Natural killer cell treated with Interleukin-12 subunit alpha and Interleukin-12 subunit beta and Interleukin-15 and Interleukin-18, amount 100 ng/mL, for 72 hours (primary cell): ENCODE measurements around the gene EMSY. TPM values are rescaled to one million over a fixed set of nuclear protein-coding genes. Genes with fewer than 3 reads are reported as not detected.
"Not testable (repeated sequence)": the region's sequence is repeated elsewhere in the genome, so short reads cannot be mapped to it uniquely, and the experiment has no call there.

Source experiments
- ATAC-seq, 2 donors: fragments of 150-1000 bp; cut with Tn5 transposase in 1 of 2; sonication (Bioruptor Pico), chemical (Tn5 transposase) in 1 of 2; 2 replicates each; pipeline ENCODE4 v1.10.0; 2021
- DNase-seq: peaks from one replicate; pipeline ENCODE4 v3.0.0; 2022; ENCODE audit warnings: low spot score
- H3K27ac Mint-ChIP-seq, 2 donors: 1 replicate in 1 of 2; 2 replicates in 1 of 2; pipeline ENCODE4 v1.8.0; 2022; ENCODE audit warnings: mixed read lengths in 2 of 2, mild to moderate bottlenecking in 1 of 2, moderate library complexity in 1 of 2
- H3K27me3 Mint-ChIP-seq, 2 donors: 1 replicate in 1 of 2; 2 replicates in 1 of 2; pipeline ENCODE4 v1.8.0; 2022; ENCODE audit warnings: mixed read lengths in 2 of 2
- H3K36me3 Mint-ChIP-seq: one replicate; pipeline ENCODE4 v1.8.0; 2022; ENCODE audit warnings: mixed read lengths
- H3K4me1 Mint-ChIP-seq, 2 donors: 1 replicate in 1 of 2; 2 replicates in 1 of 2; pipeline ENCODE4 v1.8.0; 2022; ENCODE audit warnings: low read depth in 2 of 2, mixed read lengths in 2 of 2, mild to moderate bottlenecking in 1 of 2
- H3K4me3 Mint-ChIP-seq: one replicate; pipeline ENCODE4 v1.8.0; 2022; ENCODE audit warnings: mixed read lengths
- H3K9me3 Mint-ChIP-seq: 2 replicates; pipeline ENCODE4 v1.8.0; 2022; ENCODE audit warnings: mixed read lengths
- total RNA-seq, 2 donors: library from RNA; stranded (reverse); gene quantifications; one replicate each; pipeline ENCODE4 v1.2.3, GENCODE V29; 2022

EMSY gene
- total RNA-seq, 2 donors from 2014 or later: 31.1 to 45.7 TPM

DNA sequence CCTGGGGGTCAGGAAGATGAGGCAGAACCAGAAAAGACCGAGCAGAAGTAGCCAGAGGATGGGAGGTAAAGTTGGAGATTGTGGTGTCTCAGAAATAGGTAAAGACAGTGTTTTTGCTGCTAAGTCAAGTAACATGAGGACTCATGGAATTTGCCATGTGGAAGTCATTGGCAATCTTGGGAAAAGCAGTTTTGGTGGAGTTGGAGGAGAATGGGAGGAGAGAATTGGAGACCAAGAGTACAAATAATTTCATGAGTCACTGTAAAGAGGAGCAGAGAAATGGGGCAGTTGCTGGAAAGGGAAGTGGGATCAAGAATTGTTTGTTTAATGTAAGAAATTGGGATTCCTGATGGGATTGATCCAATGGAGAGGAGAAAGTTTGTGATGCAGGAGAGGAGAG, 114.1 kb downstream of the EMSY start:
- DNase-seq (no peak), ATAC-seq (no peak)
- no peaks in the 10 kb centered on the region for H3K36me3 Mint-ChIP-seq
- H3K4me3 Mint-ChIP-seq: no peak overlapping the region
- H3K4me1 Mint-ChIP-seq: peaks cover 0 to 4% of the 10 kb centered on the region in 2 donors
- H3K27me3 Mint-ChIP-seq: peaks cover 13 to 16% of the 10 kb centered on the region in 2 donors
- H3K27ac Mint-ChIP-seq: no peak overlapping the region
- no peaks in the 10 kb centered on the region for H3K9me3 Mint-ChIP-seq

DNA sequence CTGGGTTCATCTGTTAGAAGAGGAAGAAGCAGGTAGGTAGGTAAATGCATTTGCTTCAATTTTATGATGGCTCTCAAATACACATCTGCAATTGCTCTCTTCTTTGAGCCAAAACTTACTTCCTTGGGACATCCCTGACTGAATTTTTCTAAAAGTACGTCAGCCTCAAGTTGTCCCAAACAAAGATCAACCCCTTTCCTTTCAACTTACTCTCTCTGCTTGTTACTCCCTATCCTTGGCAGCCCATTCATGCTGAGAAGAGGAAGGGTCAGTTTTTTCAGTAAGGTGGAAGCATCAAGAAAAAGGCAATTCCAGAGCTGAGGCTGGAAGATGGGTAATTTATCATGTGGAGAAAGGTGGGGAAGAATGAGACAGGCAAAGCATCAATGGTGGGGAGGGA, 114.5 kb downstream of the EMSY start:
- Mint-ChIP-seq H3K27ac (no peak overlapping the region), H3K36me3 (no peaks in the 10 kb centered on the region), H3K4me3 (no peak overlapping the region), H3K9me3 (no peaks in the 10 kb centered on the region), H3K27me3 (peaks cover 15 to 17% of the 10 kb centered on the region in 2 donors), H3K4me1 (peaks cover 0 to 4% of the 10 kb centered on the region in 2 donors)
- DNase-seq (no peak), ATAC-seq (no peak)

DNA sequence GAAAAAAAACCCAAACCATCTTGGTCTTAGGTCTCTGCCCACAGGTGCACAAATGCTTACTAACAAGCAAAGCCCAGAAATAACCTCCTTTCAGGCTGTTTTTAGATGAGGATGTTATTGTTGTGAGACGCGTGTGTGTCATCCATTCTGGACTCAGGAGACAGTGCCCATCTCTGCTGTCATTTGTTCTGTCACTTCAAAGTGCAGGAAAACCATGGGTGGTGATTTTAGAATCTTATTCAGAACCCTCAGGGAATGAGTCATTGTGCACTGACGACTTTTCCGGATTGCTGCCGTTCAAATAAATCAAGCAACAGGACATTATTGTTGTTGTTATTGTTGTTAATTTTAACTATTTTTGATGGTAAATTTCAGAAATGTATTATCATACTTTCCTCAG, 115.4 kb downstream of the EMSY start:
- DNase-seq (no peak), ATAC-seq (peak in 1 of 2 donors; percentile 38)
- Mint-ChIP-seq H3K4me1 (peaks cover 0 to 4% of the 10 kb centered on the region in 2 donors), H3K27me3 (peaks cover 19 to 22% of the 10 kb centered on the region in 2 donors), H3K4me3 (no peak overlapping the region), H3K27ac (no peak overlapping the region), H3K9me3 (no peaks in the 10 kb centered on the region), H3K36me3 (no peaks in the 10 kb centered on the region)

DNA sequence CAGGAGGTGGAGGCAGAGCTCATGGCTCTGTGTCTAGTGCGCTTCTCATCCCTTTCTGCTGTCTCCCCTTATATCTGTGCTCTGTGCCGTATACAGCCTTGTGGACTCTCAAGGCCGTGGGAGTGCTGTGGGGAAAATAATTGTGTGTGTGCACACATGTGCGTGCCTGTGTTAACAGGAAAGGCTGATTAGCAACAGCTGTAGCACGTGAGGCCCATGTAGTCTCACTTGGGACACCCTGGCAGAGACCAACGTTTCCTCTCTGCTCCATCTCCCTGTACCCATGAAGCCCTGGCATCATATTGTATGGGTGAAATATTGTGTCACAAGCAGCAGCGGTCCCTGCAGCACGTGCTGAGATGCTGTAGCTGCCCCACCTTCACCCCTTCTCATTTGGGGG, 116.4 kb downstream of the EMSY start:
- no peak overlapping the region for H3K27ac Mint-ChIP-seq
- DNase-seq (no peak), ATAC-seq (no peak)
- H3K4me1 Mint-ChIP-seq: peaks cover 0 to 4% of the 10 kb centered on the region in 2 donors
- no peak overlapping the region for H3K4me3 Mint-ChIP-seq
- H3K9me3 Mint-ChIP-seq: no peaks in the 10 kb centered on the region
- H3K36me3 Mint-ChIP-seq: no peaks in the 10 kb centered on the region
- peaks cover 19 to 22% of the 10 kb centered on the region in 2 donors for H3K27me3 Mint-ChIP-seq

DNA sequence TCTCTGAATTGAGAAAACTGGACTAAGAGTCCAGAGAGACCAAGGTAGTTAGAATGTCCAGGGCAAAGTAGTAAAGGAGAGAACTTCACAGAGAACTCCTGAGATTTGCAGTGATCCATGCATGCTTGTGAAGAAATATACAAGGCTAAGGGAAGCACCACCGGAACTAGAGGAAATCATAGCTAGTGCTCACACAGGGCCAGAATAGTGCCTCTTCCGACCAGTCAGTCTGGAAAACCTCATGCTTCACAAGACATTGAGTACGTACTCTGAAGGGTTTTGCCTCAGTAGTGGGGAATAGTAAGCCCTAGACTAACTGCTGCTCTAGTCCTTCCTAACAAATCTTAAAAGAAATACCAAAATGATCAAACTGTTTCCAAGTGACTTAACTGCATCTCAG, 117.7 kb downstream of the EMSY start:
- H3K27ac Mint-ChIP-seq: no peak overlapping the region
- H3K4me1 Mint-ChIP-seq: peaks cover 0 to 4% of the 10 kb centered on the region in 2 donors
- peaks cover 19 to 22% of the 10 kb centered on the region in 2 donors for H3K27me3 Mint-ChIP-seq
- H3K4me3 Mint-ChIP-seq: no peak overlapping the region
- no peaks in the 10 kb centered on the region for H3K9me3 Mint-ChIP-seq
- DNase-seq (no peak), ATAC-seq (no peak)
- H3K36me3 Mint-ChIP-seq: no peaks in the 10 kb centered on the region

DNA sequence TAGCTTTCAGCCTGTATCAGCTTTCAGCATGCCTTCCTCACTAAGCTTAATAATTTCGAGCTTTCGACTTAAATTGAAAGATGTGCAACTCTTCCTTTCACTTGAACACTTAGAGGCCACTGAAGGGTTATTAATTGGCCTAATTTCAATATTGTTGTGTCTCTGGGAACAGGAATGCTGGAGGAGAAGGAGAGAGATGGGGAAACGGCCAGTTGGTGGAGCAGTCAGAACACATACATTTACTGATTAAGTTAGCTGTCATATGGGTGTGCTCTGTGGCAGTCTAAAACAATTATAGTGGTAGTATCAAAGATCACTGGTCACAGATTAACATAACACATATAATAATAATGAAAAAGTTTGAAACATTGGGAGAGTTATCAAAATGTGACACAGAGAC, 119.5 kb downstream of the EMSY start:
- no peaks in the 10 kb centered on the region for H3K36me3 Mint-ChIP-seq
- DNase-seq (no peak), ATAC-seq (no peak)
- peaks cover 0 to 4% of the 10 kb centered on the region in 2 donors for H3K4me1 Mint-ChIP-seq
- no peak overlapping the region for H3K27ac Mint-ChIP-seq
- H3K4me3 Mint-ChIP-seq: no peak overlapping the region
- H3K9me3 Mint-ChIP-seq: no peaks in the 10 kb centered on the region
- H3K27me3 Mint-ChIP-seq: peaks cover 19 to 27% of the 10 kb centered on the region in 2 donors

DNA sequence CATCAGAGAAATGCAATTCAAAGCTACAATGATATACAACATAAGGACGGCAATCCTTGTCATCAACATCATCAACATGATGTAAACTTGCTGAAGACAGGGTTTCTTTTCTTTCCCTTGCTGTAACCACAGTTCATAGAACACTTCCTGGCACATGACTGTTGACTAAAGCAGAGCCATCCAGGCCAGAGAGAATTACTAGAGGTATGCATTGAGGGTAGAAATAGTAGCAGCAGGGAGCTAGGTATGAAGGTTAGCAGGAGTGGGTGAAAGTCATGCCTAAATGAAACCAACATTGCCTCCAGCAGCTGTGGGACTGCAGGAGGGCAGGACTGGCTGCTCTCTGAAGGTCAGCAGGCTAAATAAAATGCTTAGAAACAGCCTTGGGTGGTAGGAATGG, 122.0 kb downstream of the EMSY start:
- DNase-seq (no peak), ATAC-seq (no peak)
- Mint-ChIP-seq H3K9me3 (no peaks in the 10 kb centered on the region), H3K27ac (no peak overlapping the region), H3K4me3 (no peak overlapping the region), H3K36me3 (no peaks in the 10 kb centered on the region), H3K27me3 (peaks cover 21 to 36% of the 10 kb centered on the region in 2 donors), H3K4me1 (peaks cover 0 to 4% of the 10 kb centered on the region in 2 donors)

DNA sequence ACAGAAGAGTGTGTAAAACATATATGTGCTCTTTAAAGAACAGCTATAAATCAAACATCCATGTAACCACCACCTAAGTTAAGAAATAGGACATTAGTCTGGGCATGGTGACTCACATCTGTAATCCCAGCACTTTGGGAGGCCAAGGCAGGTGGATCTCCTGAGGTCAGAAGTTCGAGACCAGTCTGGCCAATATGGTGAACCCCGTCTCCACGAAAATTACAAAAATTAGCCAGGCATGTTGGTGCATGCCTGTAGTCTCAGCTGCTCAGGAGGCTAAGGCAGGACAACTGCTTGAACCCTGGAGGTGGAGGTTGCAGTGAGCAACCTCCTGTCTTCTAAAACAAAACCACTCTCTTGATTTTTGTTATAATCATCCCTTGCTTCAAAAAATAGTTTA, 122.4 kb downstream of the EMSY start:
- Mint-ChIP-seq H3K27ac (no peak overlapping the region), H3K27me3 (peaks cover 17 to 32% of the 10 kb centered on the region in 2 donors), H3K4me1 (peaks cover 0 to under 1% of the 10 kb centered on the region in 2 donors), H3K4me3 (no peak overlapping the region), H3K36me3 (no peaks in the 10 kb centered on the region), H3K9me3 (no peaks in the 10 kb centered on the region)
- no peak for ATAC-seq
- DNase-seq: no peak

DNA sequence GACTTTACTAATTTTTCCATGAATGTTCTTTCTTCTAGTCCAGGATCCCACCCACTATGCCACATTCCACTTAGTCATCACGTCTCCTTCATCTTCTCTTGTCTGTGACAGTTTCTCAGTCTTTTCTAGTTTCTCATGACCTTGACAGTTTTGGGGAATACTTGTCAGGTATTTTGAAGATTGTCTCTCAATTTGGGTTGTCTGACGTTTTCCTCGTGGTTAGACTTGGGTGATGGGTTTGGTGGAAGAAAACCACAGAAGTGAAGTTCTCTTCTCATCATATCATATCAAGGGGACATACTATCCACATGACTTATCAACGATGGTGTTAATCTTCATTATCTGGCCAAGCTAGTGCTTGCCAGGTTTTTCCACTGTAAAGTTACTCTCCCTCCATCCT, 123.3 kb downstream of the EMSY start:
- ATAC-seq (no peak), DNase-seq (no peak)
- Mint-ChIP-seq H3K9me3 (no peaks in the 10 kb centered on the region), H3K4me3 (no peak overlapping the region), H3K4me1 (no peaks in the 10 kb centered on the region), H3K27me3 (peaks cover 19 to 34% of the 10 kb centered on the region in 2 donors), H3K36me3 (no peaks in the 10 kb centered on the region), H3K27ac (no peak overlapping the region)

DNA sequence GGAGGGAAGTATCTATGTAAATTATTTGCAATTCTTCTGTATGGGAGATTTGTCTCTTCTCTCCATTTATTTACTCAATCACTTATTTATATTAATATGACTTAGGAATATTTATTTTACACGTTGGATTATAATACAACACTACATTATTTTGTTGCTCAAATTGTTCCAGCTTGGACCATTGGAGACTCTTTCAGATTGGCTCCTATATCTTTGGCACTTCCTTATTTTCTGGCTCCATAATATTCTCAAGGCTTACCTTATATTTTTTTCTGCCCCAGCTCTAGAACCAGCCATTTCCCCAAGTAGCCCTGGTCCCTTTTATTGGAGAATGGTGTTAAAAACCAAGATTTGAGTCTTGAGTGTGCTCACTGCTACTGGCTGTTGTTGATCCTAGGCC, 123.8 kb downstream of the EMSY start:
- no peaks in the 10 kb centered on the region for H3K36me3 Mint-ChIP-seq
- no peaks in the 10 kb centered on the region for H3K9me3 Mint-ChIP-seq
- H3K4me3 Mint-ChIP-seq: no peak overlapping the region
- no peaks in the 10 kb centered on the region for H3K4me1 Mint-ChIP-seq
- no peak overlapping the region for H3K27ac Mint-ChIP-seq
- ATAC-seq (no peak), DNase-seq (no peak)
- H3K27me3 Mint-ChIP-seq: peaks cover 22 to 39% of the 10 kb centered on the region in 2 donors

DNA sequence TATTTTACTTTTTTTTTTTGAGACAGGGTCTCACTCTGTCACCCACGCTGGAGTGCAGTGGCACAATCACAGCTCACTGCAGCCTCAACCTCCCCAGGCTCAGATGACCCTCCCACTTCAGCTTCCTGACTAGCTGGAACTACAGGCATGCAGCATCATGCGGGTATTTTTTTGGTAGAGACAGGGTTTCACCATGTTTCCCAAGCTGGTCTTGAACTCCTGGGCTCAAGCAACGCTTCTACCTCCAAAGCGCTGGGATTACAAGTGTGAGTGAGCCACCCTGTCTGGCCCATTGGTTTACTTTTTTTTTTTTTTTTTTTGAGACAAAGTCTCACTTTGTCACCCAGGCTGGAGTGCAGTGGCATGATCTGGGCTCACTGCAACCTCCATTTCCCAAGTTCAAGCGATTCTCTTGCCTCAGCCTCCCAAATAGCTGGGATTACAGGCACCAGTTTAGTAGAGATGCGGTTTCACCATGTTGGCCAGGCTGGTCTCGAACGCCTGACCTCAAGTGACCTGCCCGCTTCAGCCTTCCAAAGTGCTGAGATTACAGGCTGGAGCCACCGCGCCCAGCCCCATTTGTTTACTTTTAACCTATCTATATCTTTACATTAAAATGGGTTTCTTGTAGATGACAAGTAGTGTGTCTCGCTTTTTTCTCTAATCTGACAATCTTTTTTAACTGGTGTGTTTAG, 127.5 kb downstream of the EMSY start:
- H3K4me3 Mint-ChIP-seq, H3K9me3 Mint-ChIP-seq, H3K4me1 Mint-ChIP-seq, H3K36me3 Mint-ChIP-seq, ATAC-seq, H3K27ac Mint-ChIP-seq, DNase-seq: not testable (repeated sequence)
- H3K27me3 Mint-ChIP-seq: peaks cover 30 to 54% of the 10 kb centered on the region in 2 donors

DNA sequence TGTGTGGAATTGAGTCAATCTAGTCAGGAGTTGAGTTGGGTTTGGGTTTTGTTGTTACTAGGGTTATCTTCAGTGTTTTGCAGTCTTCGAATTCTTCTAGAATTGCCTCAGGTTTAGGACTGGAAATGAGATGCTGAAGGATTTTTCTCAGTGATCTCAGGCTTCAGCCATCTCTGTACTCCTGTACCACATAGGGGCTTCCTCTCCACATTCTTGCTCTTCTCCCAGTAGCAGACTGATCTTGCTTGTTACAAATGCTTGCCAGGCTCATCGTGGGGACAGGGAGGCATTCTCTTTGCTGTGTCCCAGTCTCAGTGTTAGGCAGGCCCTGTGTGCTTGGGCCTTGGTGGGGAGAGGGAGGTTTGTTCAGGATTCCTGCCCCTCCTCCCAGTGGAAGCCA, 129.6 kb downstream of the EMSY start:
- Mint-ChIP-seq H3K36me3 (no peaks in the 10 kb centered on the region), H3K27me3 (peaks cover 24 to 42% of the 10 kb centered on the region in 2 donors), H3K4me3 (no peak overlapping the region), H3K4me1 (no peaks in the 10 kb centered on the region), H3K9me3 (no peaks in the 10 kb centered on the region), H3K27ac (no peak overlapping the region)
- DNase-seq: no peak
- no peak for ATAC-seq

DNA sequence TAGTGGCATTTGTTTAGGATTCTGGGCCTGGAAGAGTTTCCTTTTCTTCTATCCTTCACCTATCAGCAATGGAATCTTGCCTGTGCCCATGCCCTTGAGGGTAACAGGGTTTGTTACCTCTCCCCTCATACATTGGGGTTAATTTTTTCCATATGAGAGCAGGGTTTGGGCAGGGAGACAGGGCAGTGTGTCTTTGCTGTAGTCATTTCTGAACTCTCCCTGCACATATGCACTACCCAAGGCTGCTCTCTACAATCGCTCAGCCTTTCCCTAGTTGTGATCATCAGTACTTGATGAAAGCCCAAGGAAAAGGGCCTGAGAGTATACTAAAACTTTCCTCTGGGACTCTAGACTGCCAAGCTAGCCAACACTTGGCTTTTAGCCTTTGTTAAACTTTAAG, 130.1 kb downstream of the EMSY start:
- ATAC-seq: no peak
- Mint-ChIP-seq H3K27me3 (peaks cover 24 to 41% of the 10 kb centered on the region in 2 donors), H3K27ac (no peak overlapping the region)

DNA sequence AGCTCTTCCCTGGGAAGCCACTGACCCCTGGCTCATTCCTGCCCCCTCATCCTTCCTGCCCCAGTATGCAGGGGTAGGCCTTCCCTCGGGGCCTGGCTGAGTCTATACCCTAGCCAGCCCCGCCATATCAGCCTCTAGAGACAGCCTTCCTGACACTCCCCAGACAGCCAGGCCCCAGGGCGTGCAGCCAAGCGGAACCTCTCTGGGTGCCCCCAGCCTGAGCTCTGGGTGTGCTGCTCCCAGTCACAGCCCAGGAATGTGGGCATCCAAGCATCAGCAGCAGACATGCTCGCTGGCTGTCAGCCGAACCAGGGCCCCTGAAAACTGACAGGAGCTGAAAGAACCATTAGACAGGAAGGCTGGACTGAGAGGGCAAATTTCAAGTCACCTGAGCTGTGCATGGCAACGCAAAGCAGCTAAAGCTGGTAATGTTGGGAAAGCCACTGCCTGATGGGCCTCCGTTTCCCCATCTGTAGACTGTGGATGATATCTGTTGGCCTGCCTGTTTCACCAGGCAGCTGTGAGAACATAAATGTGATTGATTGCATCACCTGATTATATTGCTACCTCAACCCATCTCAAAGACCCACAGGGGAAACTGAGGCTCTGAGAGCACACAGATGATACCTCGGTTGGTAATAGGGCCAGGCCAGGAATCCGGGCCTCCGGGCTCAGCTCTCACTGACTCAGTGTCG, 132.6 kb downstream of the EMSY start:
- DNase-seq (no peak), ATAC-seq (no peak)
- H3K36me3 Mint-ChIP-seq: no peaks in the 10 kb centered on the region
- no peaks in the 10 kb centered on the region for H3K4me1 Mint-ChIP-seq
- H3K27ac Mint-ChIP-seq: no peak overlapping the region
- H3K4me3 Mint-ChIP-seq: no peak overlapping the region
- peaks cover 21 to 32% of the 10 kb centered on the region in 2 donors for H3K27me3 Mint-ChIP-seq
- H3K9me3 Mint-ChIP-seq: no peaks in the 10 kb centered on the region

More for the DNA sequence above, 130.1 kb downstream of the EMSY start:
- no peaks in the 10 kb centered on the region for H3K9me3 Mint-ChIP-seq
- H3K4me3 Mint-ChIP-seq: no peak overlapping the region
- H3K36me3 Mint-ChIP-seq: no peaks in the 10 kb centered on the region
- H3K4me1 Mint-ChIP-seq: no peaks in the 10 kb centered on the region
- no peak for DNase-seq
